ENCODE results near the gene MARCHF10.

- TF ChIP-seq CTCF (conservative IDR thresholded peaks at IDR 0.05) (peak; percentile 84), EZH2 (IDR thresholded peaks at IDR 0.05; ENCODE audit: low read depth) (no peak)
These were observed 104.2 kb downstream of the MARCHF10 start for GRCh38 chr17:62703776-62704380.
